Daoy (cell line): ENCODE results near the gene IPO7. TPM values are rescaled to one million over a fixed set of nuclear protein-coding genes. Genes with fewer than 3 reads are reported as not detected.
"Not testable (repeated sequence)": the region's sequence is repeated elsewhere in the genome, so short reads cannot be mapped to it uniquely, and the experiment has no call there.

ENCODE experiments used
- DNase-seq: peaks from one replicate; pipeline ENCODE4 v3.0.0-alpha.2; 2015; ENCODE audit warnings: low read depth
- total RNA-seq: library from RNA; depleted of rRNA; stranded (reverse); fragments of >200 nt; shearing (Covaris generic); gene quantifications from 2 replicates; pipeline ENCODE4 v1.2.3, GENCODE V29; 2014

The IPO7 gene
- total RNA-seq, 1 experiment from 2014 or later = 72.7 TPM

DNA sequence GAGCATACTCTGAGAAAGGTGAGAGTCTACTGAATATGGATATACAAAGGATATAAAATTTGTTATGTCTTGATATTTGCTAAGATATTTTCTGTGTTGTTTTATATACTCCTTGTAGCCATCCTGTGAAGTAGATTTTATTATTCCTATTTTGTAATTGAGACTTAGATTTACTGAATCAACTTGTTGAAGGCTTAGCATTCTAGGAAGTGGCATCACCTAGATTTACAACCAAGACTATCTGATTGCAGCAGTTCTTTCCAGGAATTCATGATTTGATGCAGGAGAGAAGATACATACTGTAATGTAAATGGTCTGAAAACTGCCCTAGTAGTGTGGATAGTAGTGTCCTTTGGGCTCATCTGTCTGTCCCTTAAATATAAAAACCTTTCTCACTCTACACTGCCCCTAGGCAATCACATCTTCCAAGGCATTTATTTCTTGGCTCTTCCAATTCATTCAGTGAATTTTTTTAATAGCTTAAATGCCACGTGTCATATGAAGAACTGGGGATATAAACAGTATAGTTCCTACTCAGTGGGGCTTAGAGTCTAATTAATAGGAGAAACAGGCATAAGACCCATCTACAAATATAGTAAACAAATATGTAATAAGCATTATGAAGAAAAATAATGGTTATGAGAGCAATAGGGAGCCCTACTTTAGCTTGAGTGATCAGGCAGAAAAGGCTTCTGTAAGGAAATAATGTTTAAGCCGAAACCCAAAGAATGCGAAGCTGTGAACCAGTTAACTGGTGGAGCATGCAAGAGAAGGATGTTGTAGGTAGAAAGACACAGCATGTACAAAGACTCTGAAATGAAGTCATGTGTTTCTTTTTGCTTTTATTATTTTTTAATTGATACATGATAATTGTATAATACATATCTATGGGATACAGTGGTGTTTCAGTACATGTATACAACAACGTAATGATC, 13.6 kb downstream of the IPO7 start:
- no peak for DNase-seq

DNA sequence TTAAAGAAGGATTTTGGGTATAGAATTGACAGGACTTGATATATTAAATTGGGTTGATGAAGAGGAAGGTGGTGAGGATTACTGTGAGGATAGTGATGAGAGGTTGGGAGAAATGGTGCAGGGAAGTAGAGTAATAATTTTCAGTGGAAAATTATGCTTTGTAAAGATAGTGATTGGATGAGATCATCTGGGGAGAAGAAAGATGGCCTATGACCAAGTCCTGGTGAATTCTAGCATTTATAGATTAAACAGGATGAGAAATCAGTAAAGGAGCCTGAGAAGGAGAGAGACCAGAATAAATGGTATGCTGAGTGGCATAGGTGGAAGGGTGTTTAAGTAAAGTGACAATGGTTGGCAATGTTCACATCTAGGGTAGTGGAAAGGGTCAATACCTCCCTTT, 15.0 kb downstream of the IPO7 start:
- DNase-seq = no peak

DNA sequence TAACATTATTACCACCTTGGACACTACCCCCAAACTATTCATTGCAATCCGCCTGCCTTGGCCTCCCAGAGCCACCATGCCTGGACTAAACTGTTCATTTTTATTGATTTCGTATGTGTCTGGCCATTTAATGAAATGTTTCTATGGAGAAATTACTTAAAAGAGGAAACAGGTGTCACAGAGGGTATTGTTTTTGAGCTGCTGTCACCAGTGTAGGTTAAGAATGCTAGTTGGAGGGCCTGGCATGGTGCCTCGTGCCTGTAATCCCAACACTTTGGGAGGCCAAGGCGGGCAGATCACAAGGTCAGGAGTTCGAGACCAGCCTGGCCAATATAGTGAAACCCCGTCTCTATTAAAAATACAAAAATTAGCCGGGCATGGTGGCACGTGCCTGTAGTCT, 17.4 kb downstream of the IPO7 start:
- not testable (repeated sequence) for DNase-seq

DNA sequence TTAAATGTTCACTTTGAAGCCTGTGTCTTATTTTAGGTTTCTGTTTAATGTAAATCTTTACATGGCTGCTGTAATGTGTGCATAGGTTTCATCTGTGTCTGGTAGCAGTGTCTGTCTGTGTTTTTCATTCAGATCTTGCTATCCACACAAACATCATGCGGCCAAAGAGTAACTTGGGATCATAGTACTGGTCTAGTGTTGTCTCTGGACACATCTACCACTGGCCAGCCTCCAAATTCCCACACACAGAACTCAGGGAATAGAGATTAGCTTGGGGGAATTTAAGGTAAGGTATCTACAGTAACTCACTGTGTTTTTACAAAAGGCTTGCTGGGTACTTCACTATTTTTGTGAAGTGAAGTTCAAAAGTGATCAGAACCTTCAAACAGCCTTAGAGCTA, 44.3 kb downstream of the IPO7 start:
- DNase-seq = no peak

DNA sequence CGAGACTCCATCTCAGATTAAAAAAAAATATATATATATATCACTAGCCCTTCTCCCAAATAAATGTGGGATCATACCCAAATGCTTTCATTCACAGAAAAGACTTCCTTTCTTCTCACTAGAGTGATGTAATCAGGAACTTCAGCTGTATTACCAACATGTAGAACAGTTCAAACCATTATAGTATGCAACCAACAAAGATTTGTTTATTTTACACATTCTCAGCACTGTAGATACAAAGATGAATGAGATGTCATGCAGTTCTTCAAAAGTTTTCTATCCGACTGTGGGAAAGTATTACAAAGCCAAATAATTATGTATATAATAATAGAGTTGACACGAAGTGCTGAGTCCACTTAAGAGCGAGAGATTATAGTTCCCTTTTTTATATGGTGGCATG, 54.2 kb downstream of the IPO7 start:
- DNase-seq = no peak

DNA sequence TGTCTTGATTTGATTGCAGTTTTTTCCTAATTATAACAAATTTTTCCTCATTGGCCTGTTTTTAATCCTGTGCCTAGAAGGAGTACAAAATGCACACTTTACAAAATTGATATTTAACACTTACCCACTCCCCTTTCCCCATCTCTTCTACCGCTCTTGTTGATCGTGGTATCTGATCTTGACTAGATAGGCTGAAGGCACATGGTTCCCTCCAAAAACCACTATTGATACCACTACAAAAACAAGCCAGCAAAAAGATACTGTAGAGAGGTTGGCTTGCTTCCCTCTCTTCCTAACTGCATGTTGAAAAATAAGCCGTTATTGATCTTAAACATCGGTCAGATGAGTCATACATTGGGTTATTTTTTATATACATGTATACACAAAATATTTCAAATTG, 61.8 kb downstream of the IPO7 start:
- no peak for DNase-seq

DNA sequence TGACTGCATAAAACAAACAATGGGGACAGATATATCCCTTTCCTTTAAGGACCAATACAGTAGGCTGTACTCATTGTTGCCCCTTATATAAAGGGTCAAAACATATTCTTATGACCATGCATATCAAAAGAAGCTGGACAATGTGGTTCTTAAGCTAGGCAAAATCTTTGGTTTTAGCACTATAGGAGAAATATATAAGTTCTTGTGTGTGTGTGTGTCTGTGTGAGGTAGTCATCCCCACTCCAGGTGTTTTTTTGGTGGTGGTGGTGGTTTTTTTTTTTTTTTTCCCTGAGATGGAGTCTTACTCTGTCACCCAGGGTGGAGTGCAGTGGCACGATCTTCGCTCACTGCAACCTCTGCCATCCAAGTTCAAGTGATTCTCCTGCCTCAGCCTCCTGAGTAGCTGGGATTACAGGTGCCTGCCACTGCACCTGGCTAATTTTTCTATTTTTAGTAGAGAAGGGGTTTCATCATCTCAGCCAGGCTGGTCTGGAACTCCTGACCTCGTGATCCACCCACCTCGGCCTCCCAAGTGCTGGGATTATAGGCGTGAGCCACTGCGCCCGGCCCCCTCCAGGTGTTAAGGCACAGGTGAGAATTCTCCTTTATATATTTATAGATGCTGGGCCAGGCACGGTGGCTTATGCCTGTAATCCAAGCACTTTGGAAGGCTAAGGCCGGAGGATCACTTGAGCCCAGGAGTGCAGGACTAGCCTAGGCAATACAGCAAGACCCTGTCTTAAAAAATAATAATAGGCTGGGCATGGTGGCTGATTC, 64.3 kb downstream of the IPO7 start:
- no peak for DNase-seq

DNA sequence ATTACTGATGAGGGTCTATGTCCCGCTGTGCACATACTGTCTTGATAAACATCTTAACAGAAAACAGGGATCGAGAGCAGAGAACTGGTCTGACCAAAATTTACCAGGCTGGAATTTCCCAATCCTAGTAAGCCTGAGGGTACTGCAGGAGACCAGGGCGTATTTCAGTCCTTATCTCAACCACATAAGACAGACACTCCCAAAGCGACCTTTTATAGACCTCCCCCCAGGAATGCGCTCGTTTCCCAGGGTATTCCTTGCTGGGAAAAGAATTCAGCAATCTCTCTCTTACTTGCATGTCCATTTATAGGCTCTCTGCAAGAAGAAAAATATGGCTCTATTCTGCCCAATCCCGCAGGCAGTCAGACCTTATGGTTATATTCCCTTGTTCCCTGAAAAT, 67.6 kb downstream of the IPO7 start:
- DNase-seq = not testable (repeated sequence)

DNA sequence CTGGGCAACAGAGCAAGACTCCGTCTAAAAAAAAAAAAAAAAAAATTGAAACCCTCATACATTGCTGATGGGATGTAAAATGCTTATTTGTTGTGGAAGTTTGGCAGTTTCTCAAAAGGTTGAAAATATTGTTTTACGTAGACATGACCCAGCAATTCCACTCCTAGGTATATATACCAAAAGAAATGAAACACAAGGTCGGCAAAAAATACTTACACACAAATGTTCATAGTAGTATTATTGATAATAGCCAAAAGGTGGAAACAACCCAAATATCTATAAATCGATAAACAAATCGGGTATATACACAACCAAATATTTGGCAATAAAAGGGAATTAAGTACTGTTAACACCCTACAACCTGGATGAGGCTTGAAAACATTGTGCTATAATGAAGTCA, 71.3 kb downstream of the IPO7 start:
- DNase-seq = no peak

DNA sequence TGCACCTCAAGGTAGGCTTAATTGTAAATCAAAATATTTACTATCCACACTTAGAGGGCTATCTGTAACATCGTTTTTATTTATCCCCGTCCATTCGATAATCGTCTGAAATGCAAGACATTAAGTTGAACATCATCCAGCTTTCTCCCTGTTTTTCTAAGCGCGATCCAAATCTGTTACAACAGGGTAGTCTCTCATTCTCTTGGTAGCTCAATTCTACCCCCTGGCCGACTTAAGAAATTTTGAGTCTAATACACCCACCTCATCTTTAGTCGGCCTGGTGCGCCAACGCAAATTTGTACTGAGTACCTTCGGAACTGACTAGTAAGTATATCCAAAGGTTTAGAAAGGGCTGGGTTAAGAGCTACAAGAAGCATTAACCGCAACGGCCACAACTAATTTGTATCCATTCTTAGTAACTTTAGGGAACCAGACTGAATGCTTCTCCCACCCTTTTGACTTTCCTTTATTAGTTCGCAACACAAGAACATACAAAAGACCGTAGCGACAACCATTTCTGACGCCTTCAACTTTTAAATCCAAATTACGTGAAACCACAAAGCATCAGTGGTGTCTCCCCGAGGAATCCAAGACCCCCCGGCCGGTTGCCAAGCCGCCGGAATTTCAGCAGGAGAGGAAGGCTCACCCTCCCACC, 75.3 kb downstream of the IPO7 start:
- peak; percentile 22 for DNase-seq

DNA sequence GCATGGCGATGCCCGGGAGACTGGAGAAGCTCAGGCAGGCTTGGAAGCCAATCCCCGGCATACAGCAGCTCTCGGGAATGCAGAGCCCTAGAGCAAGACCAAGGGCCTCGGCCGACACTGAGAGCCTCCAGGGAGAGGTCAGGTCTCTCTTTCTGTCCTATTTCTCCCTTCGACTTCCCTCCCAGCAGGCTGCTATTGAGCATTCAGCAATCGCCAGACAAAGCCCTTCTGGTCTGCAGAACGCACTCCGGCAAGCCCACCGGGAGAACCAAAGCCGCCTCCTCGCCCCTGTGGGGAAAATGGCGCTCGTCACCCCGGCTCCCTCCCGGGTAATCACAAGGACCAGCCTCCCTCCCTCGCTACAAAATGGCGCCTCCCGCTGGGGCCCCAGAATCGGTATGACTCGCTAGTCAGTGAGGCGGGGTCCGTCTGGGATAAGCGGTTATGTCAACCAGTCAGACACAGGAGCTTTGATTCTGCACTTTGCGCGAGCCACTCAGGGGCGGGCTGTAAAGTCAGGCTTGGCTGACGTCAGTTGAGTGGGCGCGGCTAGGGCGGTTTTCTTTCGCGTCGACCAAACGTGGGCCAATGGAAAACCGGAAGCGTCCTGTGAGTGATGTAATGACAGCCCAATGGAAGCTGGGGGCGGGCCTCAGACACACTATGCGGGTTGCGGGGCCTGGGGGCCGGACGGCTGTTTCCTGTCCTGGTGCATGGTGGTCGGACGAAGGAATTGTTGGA, 76.0 kb downstream of the IPO7 start, which contains the start of gene ZNF143:
Gene ZNF143, plus strand, starts transcription at position 691 of the 741 bp plus-strand sequence. CDS start 10,297 bp downstream, outside the sequence.
- DNase-seq = peak; percentile 99

DNA sequence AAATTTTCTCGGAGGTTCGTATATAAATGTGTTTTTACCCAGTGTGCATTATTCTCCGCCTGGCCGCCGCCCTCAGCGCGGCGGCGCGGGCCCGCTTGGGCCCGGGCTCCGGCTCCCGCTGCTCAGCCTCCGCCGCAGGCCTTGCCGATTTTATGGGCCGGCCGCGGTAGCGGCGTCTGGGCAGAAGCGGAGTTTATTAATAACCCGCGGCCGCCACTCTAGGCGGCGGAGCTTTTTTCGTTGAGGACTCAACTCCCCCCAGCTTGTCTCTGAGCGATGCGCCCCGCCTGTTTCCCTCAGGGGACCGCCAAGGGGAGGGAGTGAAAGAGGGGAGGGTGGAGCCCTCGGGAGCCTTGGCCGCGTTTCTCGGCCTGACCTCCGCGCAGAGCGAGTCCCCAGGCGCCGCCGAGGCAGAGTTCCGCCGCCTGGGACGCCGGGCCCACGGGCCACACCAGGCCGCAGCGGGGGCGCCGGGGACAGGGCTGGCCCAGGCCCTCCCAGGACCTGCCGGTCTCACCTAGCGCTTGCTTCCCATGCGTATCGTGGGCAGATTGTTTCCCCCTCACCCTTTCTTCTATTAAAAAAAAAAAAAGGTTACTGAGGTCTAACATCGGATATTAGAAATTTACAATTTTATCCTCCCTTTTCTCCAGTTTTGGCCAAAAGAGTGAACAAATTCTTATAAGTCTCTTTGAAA, 76.8 kb downstream of the IPO7 start:
- DNase-seq = peak; percentile 89

DNA sequence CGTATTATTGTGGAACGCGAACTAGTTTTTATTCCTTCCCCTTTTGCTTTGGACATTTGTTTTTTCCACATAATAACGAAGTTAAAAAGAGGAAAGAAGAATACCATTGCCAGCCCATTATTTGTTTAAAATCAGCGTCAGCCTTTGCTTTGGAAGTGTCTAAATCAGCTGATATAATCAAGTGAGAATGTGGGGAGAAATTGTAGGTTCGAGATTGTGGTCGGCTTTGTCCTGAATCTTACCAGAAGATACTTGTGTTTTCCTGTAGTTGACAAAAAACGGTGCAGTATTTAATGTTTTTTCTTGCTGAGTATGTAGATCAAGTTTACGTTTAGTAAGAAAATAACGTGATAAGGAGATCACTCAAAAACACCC, 77.3 kb downstream of the IPO7 start:
- no peak for DNase-seq

DNA sequence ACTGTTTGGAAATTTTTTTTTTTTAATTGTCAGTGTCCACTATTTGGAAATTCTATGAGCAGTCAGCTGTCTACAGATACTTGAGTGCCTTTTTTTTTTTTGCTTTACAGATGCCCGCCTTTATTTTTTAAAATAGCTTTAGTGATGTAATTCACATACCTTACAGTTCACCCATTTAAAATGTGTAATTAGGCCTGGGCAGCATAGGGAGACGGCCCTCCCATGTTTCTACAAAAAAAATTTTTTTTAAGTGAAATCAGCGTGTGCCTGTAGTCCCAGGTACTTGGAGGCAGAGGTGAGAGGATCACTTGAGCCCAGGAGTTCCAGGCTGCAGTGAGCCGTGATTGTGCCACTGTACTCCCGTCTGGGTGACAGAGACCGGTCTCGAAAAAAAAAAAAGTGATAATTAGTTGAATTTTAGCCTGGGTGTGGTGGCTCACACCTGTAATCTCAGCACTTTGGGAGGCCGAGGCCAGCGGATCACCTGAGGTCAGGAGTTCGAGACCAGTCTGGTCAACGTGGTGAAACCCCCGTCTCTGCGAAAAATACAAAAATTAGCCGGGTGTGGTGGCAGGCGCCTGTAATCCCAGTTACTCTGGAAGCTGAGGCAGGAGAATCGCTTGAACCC, 77.8 kb downstream of the IPO7 start:
- no peak for DNase-seq

DNA sequence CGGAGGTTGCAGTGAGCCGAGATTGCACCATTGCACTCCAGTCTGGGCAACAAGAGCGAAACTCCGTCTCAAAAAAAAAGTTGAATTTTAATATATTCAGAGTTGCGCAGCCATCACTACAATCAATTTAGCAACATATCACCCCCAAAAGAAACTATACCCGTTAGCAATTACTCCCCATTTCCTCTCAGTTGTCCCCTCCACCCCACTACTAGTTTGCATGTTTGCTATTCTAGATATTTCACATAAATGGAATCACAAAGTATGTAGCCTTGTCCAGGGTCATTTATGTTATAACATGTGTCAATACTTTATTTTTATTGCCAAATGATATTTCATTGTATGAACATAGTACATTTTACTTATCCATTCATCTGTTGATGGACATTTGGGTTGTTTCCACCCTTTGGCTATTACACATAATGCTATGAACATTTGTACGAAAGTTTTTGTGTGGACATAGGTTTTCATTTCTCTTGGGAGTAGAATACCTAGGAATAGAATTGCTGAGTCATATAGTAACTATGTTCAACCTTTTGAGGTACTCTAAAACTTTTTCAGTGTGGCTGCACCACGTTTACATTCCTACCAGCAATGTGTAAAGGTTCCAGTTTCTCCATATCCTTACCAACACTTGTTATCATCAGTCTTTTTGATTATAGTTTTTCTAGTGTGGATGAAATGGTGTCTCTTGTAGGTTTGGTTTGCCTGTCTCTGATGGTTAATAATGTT, 78.5 kb downstream of the IPO7 start:
- no peak for DNase-seq

DNA sequence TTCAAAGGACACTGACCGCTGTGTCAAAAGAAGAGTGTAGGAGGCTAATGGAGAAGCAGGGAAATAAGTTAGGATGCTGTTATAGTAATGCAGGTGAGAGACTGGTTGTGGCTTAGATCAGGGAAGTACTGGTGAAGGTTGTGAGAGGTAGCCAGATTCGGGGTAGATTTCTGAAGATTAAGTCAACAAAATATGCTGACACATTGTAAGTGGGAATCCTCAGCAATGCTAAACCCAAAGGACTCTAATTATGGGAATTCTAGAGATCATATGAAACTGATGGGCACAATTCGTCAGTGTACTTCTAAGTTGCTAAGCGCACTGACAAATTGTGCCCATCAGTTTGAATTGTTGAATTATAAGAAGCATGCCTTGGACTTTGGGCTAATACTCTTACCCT, 86.3 kb downstream of the IPO7 start:
- DNase-seq = no peak

DNA sequence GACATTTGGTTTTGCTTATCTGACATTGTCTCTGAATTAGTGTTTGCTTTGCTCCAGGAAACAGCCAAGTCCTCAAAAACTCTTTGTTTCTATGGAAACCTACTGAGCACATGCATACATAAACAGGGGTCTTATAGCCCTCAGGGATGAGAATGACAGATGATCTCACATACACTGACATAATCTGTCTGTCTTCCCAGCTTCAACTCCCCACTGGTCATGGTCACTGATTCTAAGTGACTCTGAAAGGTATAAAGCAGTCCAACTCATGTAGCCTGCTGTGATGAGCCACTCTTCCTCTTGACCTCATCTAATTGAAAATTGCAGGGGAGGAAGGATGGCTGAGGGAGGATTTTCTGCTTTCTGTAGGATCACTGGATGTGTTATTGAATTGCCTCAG, 89.0 kb downstream of the IPO7 start:
- DNase-seq = no peak

DNA sequence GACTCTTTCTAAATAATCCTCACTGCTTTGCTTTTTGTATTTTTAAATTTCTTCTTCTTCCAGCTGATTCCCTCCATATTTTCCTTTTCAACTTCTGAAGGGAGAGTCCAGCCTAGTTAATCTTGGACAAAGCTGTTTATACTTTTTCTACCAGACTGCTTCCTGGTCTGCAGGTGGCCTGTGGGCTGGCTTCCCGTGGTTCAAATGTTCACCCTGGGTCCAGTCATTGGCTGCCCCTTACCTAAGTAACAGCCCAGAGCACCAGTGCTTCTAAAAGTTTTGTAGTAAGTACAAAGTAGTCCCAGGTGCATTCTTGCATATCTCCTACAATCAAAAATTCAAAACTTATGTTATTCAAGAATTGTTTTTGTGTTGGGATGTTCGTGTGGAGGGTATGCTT, 95.4 kb downstream of the IPO7 start:
- DNase-seq = no peak

DNA sequence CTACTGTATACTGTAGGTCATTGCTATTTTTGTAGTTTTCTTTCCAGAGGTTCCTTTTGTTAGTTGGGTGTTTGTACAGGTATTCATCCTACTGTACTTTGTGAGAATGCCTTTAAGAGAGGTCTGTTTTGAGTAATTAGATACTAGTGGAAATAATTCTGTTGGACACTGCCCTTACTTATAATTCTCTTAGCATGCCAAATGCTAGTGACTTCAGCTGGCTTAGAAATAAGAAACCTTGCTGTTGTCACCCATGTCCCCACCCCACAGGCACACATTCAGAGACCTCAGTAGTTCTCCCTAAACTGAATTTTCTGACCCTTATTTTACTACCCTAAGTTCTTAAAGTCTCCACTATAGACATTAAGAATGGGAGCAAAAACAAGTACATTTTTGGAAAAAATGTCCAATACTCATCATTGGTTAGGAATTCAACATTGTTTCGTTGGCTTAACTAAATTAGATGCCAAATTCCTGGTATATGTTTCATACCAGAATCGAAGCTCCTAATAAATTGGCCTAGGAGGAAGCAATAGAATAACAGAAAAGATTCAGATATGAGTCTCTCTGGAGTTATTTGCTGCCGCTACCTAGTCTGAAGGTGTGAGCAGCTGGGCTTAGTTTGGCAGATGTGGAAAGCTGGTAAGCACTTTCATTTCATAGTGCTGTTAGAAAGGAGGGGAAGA, 104.8 kb downstream of the IPO7 start:
- no peak for DNase-seq
